C4-2B (cell line): ENCODE data around the gene SLC12A4.

Source experiments
- ZFX ChIP-seq: fragments of 450-650 bp; IDR thresholded peaks from 2 replicates; pipeline ENCODE4 v1.6.1; 2017
- TF ChIP-seq, protein P1 (sequence below): fragments of 450-650 bp; conservative IDR thresholded peaks from 2 replicates; pipeline ENCODE4 v1.5.1; 2017; ENCODE audit warnings: mild to moderate bottlenecking

DNA sequence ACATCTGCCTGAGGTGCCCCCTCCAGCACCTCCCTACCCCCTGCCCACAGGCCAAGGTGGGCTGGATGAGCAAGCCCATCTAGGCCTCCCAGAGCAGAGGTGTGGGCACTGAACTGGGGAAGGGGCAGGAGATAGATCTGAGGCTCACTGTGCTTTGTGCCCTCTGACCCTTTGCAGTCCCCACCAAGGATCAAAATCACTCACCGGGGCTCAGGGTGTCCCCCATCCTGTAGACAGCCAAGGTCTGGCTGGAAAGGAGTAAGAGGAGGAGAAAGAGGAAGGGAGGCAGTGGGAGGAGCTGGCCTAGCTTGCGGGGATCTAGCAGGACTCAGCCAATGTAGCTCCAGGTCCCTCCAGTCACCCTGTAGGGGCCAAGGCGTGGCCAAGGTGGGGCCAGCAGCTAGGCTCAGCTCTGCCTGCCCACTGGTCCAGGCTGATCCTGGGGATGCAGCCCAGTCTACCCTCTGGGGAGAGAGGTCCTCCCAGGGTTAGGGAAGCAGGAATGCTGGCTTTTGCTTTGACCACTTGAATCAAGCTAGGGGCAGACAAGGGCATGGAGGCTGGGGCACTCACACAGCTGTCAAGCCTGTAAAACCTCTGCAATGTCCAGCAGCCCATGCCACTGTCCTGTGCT, 1.8 kb downstream of the SLC12A4 start:
- TF ChIP-seq, protein P1, sequence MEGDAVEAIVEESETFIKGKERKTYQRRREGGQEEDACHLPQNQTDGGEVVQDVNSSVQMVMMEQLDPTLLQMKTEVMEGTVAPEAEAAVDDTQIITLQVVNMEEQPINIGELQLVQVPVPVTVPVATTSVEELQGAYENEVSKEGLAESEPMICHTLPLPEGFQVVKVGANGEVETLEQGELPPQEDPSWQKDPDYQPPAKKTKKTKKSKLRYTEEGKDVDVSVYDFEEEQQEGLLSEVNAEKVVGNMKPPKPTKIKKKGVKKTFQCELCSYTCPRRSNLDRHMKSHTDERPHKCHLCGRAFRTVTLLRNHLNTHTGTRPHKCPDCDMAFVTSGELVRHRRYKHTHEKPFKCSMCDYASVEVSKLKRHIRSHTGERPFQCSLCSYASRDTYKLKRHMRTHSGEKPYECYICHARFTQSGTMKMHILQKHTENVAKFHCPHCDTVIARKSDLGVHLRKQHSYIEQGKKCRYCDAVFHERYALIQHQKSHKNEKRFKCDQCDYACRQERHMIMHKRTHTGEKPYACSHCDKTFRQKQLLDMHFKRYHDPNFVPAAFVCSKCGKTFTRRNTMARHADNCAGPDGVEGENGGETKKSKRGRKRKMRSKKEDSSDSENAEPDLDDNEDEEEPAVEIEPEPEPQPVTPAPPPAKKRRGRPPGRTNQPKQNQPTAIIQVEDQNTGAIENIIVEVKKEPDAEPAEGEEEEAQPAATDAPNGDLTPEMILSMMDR: no peak
- no peak for TF ChIP-seq ZFX
